GM19468 (cell line): ENCODE measurements around the gene SLC19A3.

Experiments
- ATAC-seq: cut with Tn5 transposase; IDR thresholded peaks from one replicate; pipeline ENCODE4 v1.9.1; 2021; ENCODE audit warnings: mild to moderate bottlenecking, moderate library complexity, moderate number of reproducible peaks; ENCODE audit not compliant: unreplicated experiment; ENCODE audit errors: extremely low read depth

SLC19A3 gene

GRCh38 chr2:227643990-227644551 is 73.8 kb downstream of the SLC19A3 start:
- ATAC-seq = no peak

DNA sequence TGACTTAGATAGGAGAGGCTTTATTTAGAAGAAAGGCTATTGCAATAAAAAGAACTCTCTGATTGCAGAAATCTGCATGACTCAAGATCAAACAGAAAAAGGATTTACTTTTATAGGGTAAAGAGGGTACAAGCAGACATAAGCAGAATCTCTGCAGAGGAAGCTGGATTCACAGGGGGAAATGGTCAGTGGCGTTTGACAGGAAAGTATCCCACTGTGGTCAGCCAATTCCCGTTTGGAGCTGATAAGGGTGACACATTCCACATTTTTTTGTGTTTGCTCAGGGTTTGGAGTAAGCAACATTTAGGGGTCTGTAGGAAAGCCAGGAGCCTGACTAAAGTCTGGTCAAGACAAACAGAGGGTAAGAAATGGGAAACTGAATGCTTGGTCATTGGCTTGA is 75.2 kb downstream of the SLC19A3 start:
- ATAC-seq = no peak

DNA sequence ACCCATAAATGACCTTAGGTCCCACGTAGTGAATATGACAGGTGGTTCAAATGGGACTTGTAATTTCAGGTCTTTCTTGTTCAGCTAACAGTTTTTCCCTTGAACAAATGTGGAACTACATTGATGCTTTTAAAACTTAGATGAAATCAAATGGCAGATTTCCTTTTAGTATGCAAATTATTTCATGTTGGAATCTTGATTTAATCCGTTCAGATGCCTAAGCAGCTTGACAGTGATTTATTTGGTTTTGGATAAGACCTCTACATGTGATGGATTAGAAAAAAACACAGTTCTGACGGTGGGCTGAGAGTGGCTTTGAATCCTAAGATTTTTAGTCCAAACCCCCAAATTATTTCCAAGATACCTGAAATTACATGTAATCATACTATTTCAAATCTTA is 83.6 kb downstream of the SLC19A3 start:
- ATAC-seq = no peak
